HEK293 (cell line): ENCODE measurements around the gene ACP4.

ENCODE experiments used
- CTCF ChIA-PET: fragments of 350-600 bp; formaldehyde crosslinking; extraction: SDS; loops from one replicate; lab custom pipeline; 2021; ENCODE audit warnings: antibody characterized with exemption; lab: Yijun Ruan, JAX
- POLR2A ChIA-PET: fragments of 300-600 bp; formaldehyde crosslinking; extraction: SDS; loops from one replicate; lab custom pipeline; 2020; ENCODE audit warnings: antibody characterized with exemption, inconsistent platforms; lab: Yijun Ruan, JAX
- H3K27ac ChIP-seq: fragments of 200-500 bp; sonication (Bioruptor generic); 2 replicates; pipeline ENCODE4 v1.5.1; 2014; ENCODE audit warnings: low read depth, low read length, control low read depth, inconsistent platforms; ENCODE audit errors: extremely low read depth
- H3K36me3 ChIP-seq, 2 experiments: fragments of 200-500 bp in 1 of 2; sonication (Bioruptor generic) in 1 of 2; 1 replicate in 1 of 2; 2 replicates in 1 of 2; pipeline ENCODE4 v1.5.1; 2014 to 2017; ENCODE audit warnings: inconsistent platforms in 2 of 2, low read length in 2 of 2; ENCODE audit not compliant: control insufficient read depth in 2 of 2, insufficient read depth in 1 of 2
- H3K4me1 ChIP-seq: fragments of 200-500 bp; sonication (Bioruptor generic); 2 replicates; pipeline ENCODE4 v1.5.1; 2014; ENCODE audit warnings: mild to moderate bottlenecking, low read length, inconsistent platforms; ENCODE audit not compliant: control insufficient read depth, insufficient read depth
- H3K4me3 ChIP-seq: 2 replicates; pipeline ENCODE4 v1.5.1; 2011; ENCODE audit warnings: low read depth, mild to moderate bottlenecking, control low read depth, low read length, moderate library complexity
- H3K9me3 ChIP-seq: fragments of 200-500 bp; sonication (Bioruptor generic); 2 replicates; pipeline ENCODE4 v1.5.1; 2014; ENCODE audit warnings: low read depth, low read length, inconsistent platforms; ENCODE audit not compliant: control insufficient read depth, insufficient read depth
- KLF1 ChIP-seq: fragments of 450-650 bp; formaldehyde crosslinking; IDR thresholded peaks from 2 replicates; pipeline ENCODE4 v1.5.1; 2016; ENCODE audit warnings: missing biosample characterization, missing genetic modification characterization
- PRDM2 ChIP-seq: fragments of 450-650 bp; formaldehyde crosslinking; IDR thresholded peaks from 2 replicates; pipeline ENCODE4 v1.5.1; 2016; ENCODE audit warnings: missing biosample characterization, missing genetic modification characterization, borderline replicate concordance
- PRDM4 ChIP-seq: fragments of 450-650 bp; formaldehyde crosslinking; IDR thresholded peaks from 2 replicates; pipeline ENCODE4 v1.5.1; 2017; ENCODE audit warnings: missing biosample characterization, missing genetic modification characterization
- SCRT1 ChIP-seq: fragments of 450-650 bp; formaldehyde crosslinking; IDR thresholded peaks from 2 replicates; pipeline ENCODE4 v1.5.1; 2016; ENCODE audit warnings: missing biosample characterization, missing genetic modification characterization, borderline replicate concordance
- SCRT2 ChIP-seq: fragments of 450-650 bp; formaldehyde crosslinking; IDR thresholded peaks from 2 replicates; pipeline ENCODE4 v1.5.1; 2016; ENCODE audit warnings: missing biosample characterization, missing genetic modification characterization
- TRIM28 ChIP-seq: IDR thresholded peaks from 2 replicates; pipeline ENCODE4 v1.6.1; 2011; ENCODE audit warnings: low read length, control low read depth, borderline replicate concordance
- ZBTB21 ChIP-seq: fragments of 450-650 bp; formaldehyde crosslinking; IDR thresholded peaks from 2 replicates; pipeline ENCODE4 v1.5.1; 2017; ENCODE audit warnings: missing biosample characterization, missing genetic modification characterization
- ZBTB44 ChIP-seq: fragments of 450-650 bp; IDR thresholded peaks from 2 replicates; pipeline ENCODE4 v1.5.1; 2018; ENCODE audit warnings: missing biosample characterization, mild to moderate bottlenecking, missing genetic modification characterization
- ZFP69B ChIP-seq: fragments of 450-650 bp; formaldehyde crosslinking; IDR thresholded peaks from 2 replicates; pipeline ENCODE4 v1.5.1; 2016; ENCODE audit warnings: missing biosample characterization, missing genetic modification characterization
- ZNF174 ChIP-seq: fragments of 450-650 bp; formaldehyde crosslinking; IDR thresholded peaks from 2 replicates; pipeline ENCODE4 v1.5.0; 2017; ENCODE audit warnings: missing biosample characterization, mild to moderate bottlenecking, missing genetic modification characterization
- ZNF175 ChIP-seq: fragments of 450-650 bp; formaldehyde crosslinking; IDR thresholded peaks from 2 replicates; pipeline ENCODE4 v1.5.1; 2016; ENCODE audit warnings: missing biosample characterization, missing genetic modification characterization
- ZNF311 ChIP-seq: fragments of 450-650 bp; formaldehyde crosslinking; IDR thresholded peaks from 2 replicates; pipeline ENCODE4 v1.5.1; 2017; ENCODE audit warnings: missing biosample characterization, missing genetic modification characterization, borderline replicate concordance
- ZNF391 ChIP-seq: fragments of 450-650 bp; formaldehyde crosslinking; IDR thresholded peaks from 2 replicates; pipeline ENCODE4 v1.5.1; 2016; ENCODE audit warnings: low read depth, missing biosample characterization, missing genetic modification characterization, borderline replicate concordance
- ZNF600 ChIP-seq: fragments of 450-650 bp; formaldehyde crosslinking; IDR thresholded peaks from 2 replicates; pipeline ENCODE4 v1.5.1; 2016; ENCODE audit warnings: missing biosample characterization, missing genetic modification characterization
- ZNF623 ChIP-seq: fragments of 450-650 bp; formaldehyde crosslinking; IDR thresholded peaks from 2 replicates; pipeline ENCODE4 v1.5.1; 2016; ENCODE audit warnings: missing biosample characterization, missing genetic modification characterization
- ZNF670 ChIP-seq: fragments of 450-650 bp; formaldehyde crosslinking; IDR thresholded peaks from 2 replicates; pipeline ENCODE4 v1.5.1; 2016; ENCODE audit warnings: missing biosample characterization, missing genetic modification characterization, low read depth
- ZNF76 ChIP-seq: fragments of 450-650 bp; formaldehyde crosslinking; IDR thresholded peaks from 2 replicates; pipeline ENCODE4; 2016; ENCODE audit warnings: low read depth, missing biosample characterization, missing genetic modification characterization, borderline replicate concordance
- ZNF830 ChIP-seq: fragments of 450-650 bp; IDR thresholded peaks from 2 replicates; pipeline ENCODE4 v1.5.0; 2018; ENCODE audit warnings: missing biosample characterization, missing genetic modification characterization, low read depth, mild to moderate bottlenecking, moderate library complexity

The ACP4 gene

GRCh38 chr19:50749490-50749889 lies 40.7 kb upstream of the ACP4 start (continued):
- TF ChIP-seq ZFP69B (tag by site-specific recombination): no peak
- no peak for TF ChIP-seq TRIM28
- no peak for TF ChIP-seq ZNF600
- no peak for TF ChIP-seq KLF1 (tag by site-specific recombination)
- no peak for TF ChIP-seq ZNF174 (tag by site-specific recombination)
- no peak for TF ChIP-seq ZNF830
- TF ChIP-seq ZBTB44: no peak
- TF ChIP-seq ZBTB21 (tag by site-specific recombination): no peak
- TF ChIP-seq SCRT1 (tag by site-specific recombination): no peak
- TF ChIP-seq PRDM4: no peak
- TF ChIP-seq ZNF175: no peak
- no peak for TF ChIP-seq ZNF76 (tag by site-specific recombination)

- H3K9me3 ChIP-seq: no peaks in the 10 kb centered on the region
- ChIA-PET CTCF (interaction anchor here (0.7 to 1.1 kb wide), 3 partner anchors 25 to 841 kb away, joined by 3 to 6 read pairs (median 3); no protein-coding TSS in a partner anchor), POLR2A (no interaction called here)
- no peak overlapping the region for H3K4me3 ChIP-seq
- no peaks in the 10 kb centered on the region for H3K36me3 ChIP-seq
- TF ChIP-seq SCRT1 (tag by site-specific recombination): peak; percentile 71; the same call in 1 of the 2 replicates
- TF ChIP-seq SCRT2 (tag by site-specific recombination): peak; percentile 89
- TF ChIP-seq ZNF311 (tag by site-specific recombination): no peak
- no peak for TF ChIP-seq ZNF391 (tag by site-specific recombination)
- H3K27ac ChIP-seq: no peak overlapping the region
- no peaks in the 10 kb centered on the region for H3K4me1 ChIP-seq
Observed at GRCh38 chr19:50750010-50750409, 40.2 kb upstream of the ACP4 start.

GRCh38 chr19:50753879-50754278 lies 36.3 kb upstream of the ACP4 start:
- Histone ChIP-seq H3K36me3 (no peaks in the 10 kb centered on the region), H3K4me3 (no peak overlapping the region), H3K9me3 (no peaks in the 10 kb centered on the region), H3K4me1 (no peaks in the 10 kb centered on the region), H3K27ac (no peak overlapping the region)
- CTCF ChIA-PET: interaction anchor here (0.7 to 1.4 kb wide), 4 partner anchors 29 to 213 kb away, joined by 3 to 5 read pairs (median 3); no protein-coding TSS in a partner anchor
- TF ChIP-seq ZNF623 (tag by site-specific recombination): peak; percentile 84
- TF ChIP-seq ZNF670 (tag by site-specific recombination): no peak
- TF ChIP-seq PRDM2 (tag by site-specific recombination): no peak
- TF ChIP-seq ZNF311 (tag by site-specific recombination): no peak
- POLR2A ChIA-PET: interaction anchor here (0.6 kb wide), 2 partner anchors 29 to 182 kb away, joined by 3 read pairs; no protein-coding TSS in a partner anchor
